ENCODE data around the gene ZNF780A. TPM values are rescaled to one million over a fixed set of nuclear protein-coding genes. Genes with fewer than 3 reads are reported as not detected.

The ZNF780A gene
- total and polyA plus RNA-seq, 2 of the 8 experiments (the other 6 are each of a cell fraction or from before 2014, with no cell fraction given): 3.5 to 12.0 TPM

DNA sequence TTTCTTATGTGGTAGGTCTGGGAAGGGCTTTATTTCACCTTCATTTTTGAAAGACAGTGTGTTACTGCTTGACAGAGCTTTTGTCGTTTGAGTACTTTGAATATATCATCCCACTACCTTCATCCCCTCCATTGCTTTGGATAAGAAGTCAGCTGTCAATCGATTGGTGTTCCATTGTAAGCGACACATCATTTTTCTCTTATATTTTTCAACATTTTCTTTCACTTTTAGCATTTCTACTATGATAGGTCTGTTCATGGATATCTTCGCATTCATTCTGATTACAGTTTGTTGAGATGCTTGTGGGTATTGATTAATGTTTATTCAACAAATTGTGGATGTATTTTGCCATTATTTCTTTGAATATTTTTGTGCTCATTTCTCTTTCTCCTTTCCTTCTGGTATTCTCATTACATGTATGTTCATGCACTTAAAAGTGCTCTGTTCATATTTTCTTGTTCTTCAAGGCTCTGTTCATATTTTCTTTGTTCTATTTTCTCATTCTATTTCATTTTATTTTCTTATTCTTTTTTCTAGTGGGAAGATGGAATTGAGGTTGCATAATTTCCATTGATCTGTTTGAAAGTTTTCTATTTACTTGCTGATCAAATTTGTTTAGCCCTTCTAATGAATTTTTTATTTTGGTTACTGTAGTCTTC lies 64.7 kb downstream of the ZNF780A start:
- H3K56ac ChIP-seq (replicated peaks; ENCODE audit: insufficient read length, low read depth, low read length): no peak overlapping the region
- FAIRE-seq (no peak), DNase-seq (ENCODE audit: low read depth in 1 of 2, low spot score in 2 of 2) (no peak)
- H2BK20ac ChIP-seq (ENCODE audit: low read length): no peak overlapping the region
- no peaks in the 10 kb centered on the region for H3K23me2 ChIP-seq (ENCODE audit: low read depth, low read length)
- no peak overlapping the region for H4K8ac ChIP-seq (ENCODE audit: extremely low read depth, insufficient read depth, low read length)
- H3K9ac ChIP-seq (replicated peaks in 1 of 4; ENCODE audit: extremely low read depth in 1 of 4, low read depth in 3 of 4, low read length in 3 of 4): no peak overlapping the region
- no peak overlapping the region for H3K27ac ChIP-seq (ENCODE audit: low read depth, low read length)
- H4K5ac ChIP-seq (ENCODE audit: insufficient read length, low read depth, low read length): no peak overlapping the region
- no peak overlapping the region for H4K91ac ChIP-seq (replicated peaks; ENCODE audit: insufficient read length, low read length)
- H3K18ac ChIP-seq (ENCODE audit: extremely low read depth, low read length): no peak overlapping the region
- no peak overlapping the region for H2AFZ ChIP-seq (ENCODE audit: low read length)
- POLR2A ChIA-PET (ENCODE audit: partially characterized antibody): interaction anchor here (1.4 kb wide), 1 partner anchor 29 kb away, joined by 3 read pairs; no protein-coding TSS in a partner anchor
- no peaks in the 10 kb centered on the region for H3K4me1 ChIP-seq (replicated peaks in 1 of 4; ENCODE audit: control insufficient read depth in 3 of 4, insufficient read depth in 4 of 4, low read length in 3 of 4)
- WGBS, 2 experiments (ENCODE audit: extremely low coverage in 1 of 2, insufficient coverage in 1 of 2, insufficient read length in 1 of 2, insufficient replicate concordance in 2 of 2, low coverage in 1 of 2, low lambda C conversion rate in 2 of 2, missing lambda C conversion rate in 1 of 2): 87% methylated on average over 4 of the region's 4 CpGs; no CpG with 5 or more reads in 1 of the 2 experiments
- peaks cover 0 to 1% (median 0%) of the 10 kb centered on the region in 4 experiments; a peak in 1 of 7 replicates for H3K27me3 ChIP-seq (replicated peaks in 1 of 4; ENCODE audit: control insufficient read depth in 3 of 4, extremely low read depth in 1 of 4, insufficient read depth in 3 of 4, low read length in 3 of 4)
- H3K4ac ChIP-seq (replicated peaks; ENCODE audit: insufficient read length, low read depth, low read length): no peak overlapping the region
- H2BK12ac ChIP-seq (ENCODE audit: low read depth, low read length): no peak overlapping the region
- H2AK5ac ChIP-seq (ENCODE audit: low read depth, low read length): no peak overlapping the region
- no peaks in the 10 kb centered on the region for H3K79me2 ChIP-seq (ENCODE audit: control insufficient read depth in 1 of 2, insufficient read depth in 2 of 2, low read length in 2 of 2)
- no peaks in the 10 kb centered on the region; a peak in 1 of 8 replicates for H3K36me3 ChIP-seq (ENCODE audit: control insufficient read depth in 2 of 4, insufficient read depth in 4 of 4, low read length in 3 of 4)
- no peak overlapping the region for H3K23ac ChIP-seq (ENCODE audit: insufficient read length)
- H3K4me3 ChIP-seq (ENCODE audit: extremely low read depth in 1 of 4, insufficient read depth in 2 of 4, low read depth in 3 of 4, low read length in 4 of 4): no peak overlapping the region; a peak in 1 of 8 replicates
- CTCF ChIA-PET (ENCODE audit: partially characterized antibody): no interaction called here
- H3K9me3 ChIP-seq (ENCODE audit: insufficient read depth in 2 of 2, low read depth in 1 of 2, low read length in 1 of 2): peaks cover 66 to 71% of the 10 kb centered on the region in 2 experiments
- H2BK120ac ChIP-seq (replicated peaks; ENCODE audit: low read depth, low read length): no peak overlapping the region
- H3K14ac ChIP-seq (ENCODE audit: insufficient read length): no peak overlapping the region
- H2BK5ac ChIP-seq (ENCODE audit: low read depth, low read length): no peak overlapping the region
- H2BK15ac ChIP-seq (ENCODE audit: low read length): no peak overlapping the region
- H4K20me1 ChIP-seq (replicated peaks in 1 of 2; ENCODE audit: control insufficient read depth in 1 of 2, insufficient read depth in 2 of 2, low read length in 2 of 2): no peaks in the 10 kb centered on the region
- no peak overlapping the region for H3K4me2 ChIP-seq (ENCODE audit: insufficient read depth in 1 of 2, low read depth in 2 of 2, low read length in 2 of 2)
- no peaks in the 10 kb centered on the region for H3K79me1 ChIP-seq (ENCODE audit: low read depth, low read length)
- TF ChIP-seq TAF1 (IDR thresholded peaks at IDR 0.05; ENCODE audit: low read depth, low read length) (no peak), TAF7 (optimal IDR thresholded peaks at IDR 0.05; ENCODE audit: borderline replicate concordance, low read depth, low read length) (no peak), CBX8 (IDR thresholded peaks at IDR 0.05; ENCODE audit: borderline replicate concordance, low read depth, low read length) (no peak), SP4 (IDR thresholded peaks at IDR 0.05; ENCODE audit: low read length) (no peak), CTBP2 (IDR thresholded peaks at IDR 0.05; ENCODE audit: borderline replicate concordance, insufficient read depth, insufficient read length, low read length) (no peak), POU5F1 (IDR thresholded peaks at IDR 0.05; ENCODE audit: low read depth, low read length) (no peak), FOSL1 (IDR thresholded peaks at IDR 0.05; ENCODE audit: insufficient read depth, low read depth, low read length) (no peak), POLR2AphosphoS5 (IDR thresholded peaks at IDR 0.05; ENCODE audit: low read depth, low read length) (no peak), TBP (IDR thresholded peaks at IDR 0.05; ENCODE audit: low read depth, low read length) (no peak), EGR1 (IDR thresholded peaks at IDR 0.05; ENCODE audit: borderline replicate concordance, low read depth, low read length) (no peak), NANOG (IDR thresholded peaks at IDR 0.05; ENCODE audit: insufficient read depth, low read depth, low read length, poor library complexity, severe bottlenecking) (no peak), CBX5 (IDR thresholded peaks at IDR 0.05; ENCODE audit: low read depth, low read length) (no peak), SP2 (IDR thresholded peaks at IDR 0.05; ENCODE audit: low read length) (no peak), TCF12 (IDR thresholded peaks at IDR 0.05; ENCODE audit: low read depth, low read length) (no peak), SIRT6 (IDR thresholded peaks at IDR 0.05; ENCODE audit: low read length) (no peak)

All from H1 (cell line).